ENCODE data around the gene ABCB11.

ABCB11 gene

DNA sequence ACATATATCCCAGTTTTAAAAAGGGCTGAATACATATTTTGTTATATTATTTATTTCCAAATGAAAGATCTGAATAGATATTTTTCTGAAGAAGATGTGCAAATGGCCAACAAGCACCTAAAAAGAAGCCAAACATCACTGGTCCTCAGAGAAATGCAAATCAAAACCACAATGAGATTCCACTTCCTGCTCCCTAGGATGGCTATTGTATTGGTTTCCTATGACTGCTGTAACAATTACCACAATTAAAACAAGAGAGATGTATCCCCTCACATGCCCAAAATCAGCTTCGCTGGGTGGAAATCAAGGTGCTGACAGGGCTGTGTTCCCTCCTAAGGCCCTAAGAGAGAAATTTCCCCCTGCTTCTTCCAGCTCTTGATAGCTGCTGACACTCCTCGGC lies 23.2 kb downstream of the ABCB11 start:
- DNase-seq (ENCODE audit: low read depth): no peak

GRCh38 chr2:169007356-169007755 lies 23.8 kb downstream of the ABCB11 start:
- no peak for DNase-seq (ENCODE audit: low read depth)

DNA sequence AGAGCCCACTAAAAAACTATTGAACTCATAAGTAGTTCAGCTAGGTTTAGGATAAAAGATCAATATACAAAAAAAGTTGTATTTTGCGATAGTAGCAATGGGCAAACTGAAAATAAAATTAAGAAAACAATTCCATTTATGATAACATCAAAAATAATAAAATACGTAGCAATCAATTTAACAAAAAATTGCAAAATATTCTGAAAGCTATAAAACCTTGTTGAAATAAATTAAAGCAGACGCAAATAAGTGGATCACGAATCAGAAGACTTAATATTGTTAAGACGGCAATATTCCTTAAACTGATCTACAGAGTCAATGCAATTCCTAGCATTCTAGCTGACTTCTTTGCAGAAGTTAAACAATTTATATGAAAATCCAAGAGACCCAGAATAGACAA lies 24.5 kb downstream of the ABCB11 start:
- DNase-seq (ENCODE audit: low read depth): no peak

- DNase-seq (ENCODE audit: low read depth): no peak
These were observed 25.1 kb downstream of the ABCB11 start for GRCh38 chr2:169005994-169006393.

GRCh38 chr2:169005080-169005598 lies 26.0 kb downstream of the ABCB11 start:
- no peak for DNase-seq (ENCODE audit: low read depth)

DNA sequence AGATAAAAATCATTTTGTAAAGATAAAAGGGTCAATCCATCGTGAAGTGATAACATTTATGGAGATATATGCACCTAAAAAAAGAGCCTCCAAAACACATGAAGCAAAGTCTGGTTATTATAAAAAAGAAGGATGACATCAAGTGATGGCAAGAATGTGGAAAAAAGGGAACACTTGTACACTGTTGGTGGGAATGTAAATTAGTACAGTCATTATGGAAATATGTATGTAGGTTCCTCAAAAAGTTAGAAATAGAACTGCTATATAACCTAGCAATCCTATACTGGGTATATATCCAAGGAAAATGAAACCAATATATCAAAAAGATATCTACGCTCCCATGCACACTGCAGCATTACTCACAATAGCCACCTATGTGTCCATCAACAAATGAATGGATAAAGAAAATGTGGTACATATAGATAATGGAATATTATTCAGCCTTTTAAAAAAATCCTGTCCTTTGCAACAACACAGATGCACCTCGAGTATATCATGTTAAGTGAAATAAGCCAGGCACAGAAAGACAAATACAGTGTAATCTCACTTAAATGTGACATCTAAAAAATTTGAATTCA lies 28.9 kb downstream of the ABCB11 start:
- DNase-seq (ENCODE audit: low read depth): no peak

GRCh38 chr2:169001116-169001815 lies 29.9 kb downstream of the ABCB11 start:
- DNase-seq (ENCODE audit: low read depth): no peak

GRCh38 chr2:168999668-169000213 lies 31.4 kb downstream of the ABCB11 start:
- no peak for DNase-seq (ENCODE audit: low read depth)

DNA sequence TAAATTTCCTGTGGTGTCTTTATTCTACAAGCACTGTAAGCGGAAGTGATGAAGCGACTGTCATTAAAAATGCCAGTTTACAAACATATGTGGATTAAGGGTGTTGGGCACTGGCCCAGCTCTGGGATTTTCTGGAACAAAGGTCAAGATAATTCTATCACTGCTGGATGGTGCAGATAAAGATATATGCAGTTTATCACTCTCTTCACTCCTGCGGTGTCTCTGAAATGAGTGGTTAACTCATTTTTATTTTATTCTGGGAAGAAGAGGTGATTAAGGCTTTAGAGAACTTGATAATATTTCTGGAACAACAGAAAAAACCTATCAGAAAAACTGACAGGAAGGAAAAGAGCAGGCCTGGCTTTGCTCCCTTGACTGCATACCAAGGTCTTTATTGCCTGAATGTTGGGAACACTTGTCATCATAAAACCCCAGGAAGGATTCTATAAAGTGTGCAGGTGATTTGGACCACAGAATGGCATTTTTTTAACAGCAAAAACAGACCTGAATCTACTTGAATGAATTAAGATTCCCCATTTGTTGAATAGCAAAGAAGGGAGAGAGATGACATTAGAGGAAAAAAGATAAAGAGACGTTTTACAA lies 32.4 kb downstream of the ABCB11 start:
- DNase-seq (ENCODE audit: low read depth): no peak

- DNase-seq (ENCODE audit: low read depth): no peak
These were observed 33.3 kb downstream of the ABCB11 start for GRCh38 chr2:168997794-168998193.

DNA sequence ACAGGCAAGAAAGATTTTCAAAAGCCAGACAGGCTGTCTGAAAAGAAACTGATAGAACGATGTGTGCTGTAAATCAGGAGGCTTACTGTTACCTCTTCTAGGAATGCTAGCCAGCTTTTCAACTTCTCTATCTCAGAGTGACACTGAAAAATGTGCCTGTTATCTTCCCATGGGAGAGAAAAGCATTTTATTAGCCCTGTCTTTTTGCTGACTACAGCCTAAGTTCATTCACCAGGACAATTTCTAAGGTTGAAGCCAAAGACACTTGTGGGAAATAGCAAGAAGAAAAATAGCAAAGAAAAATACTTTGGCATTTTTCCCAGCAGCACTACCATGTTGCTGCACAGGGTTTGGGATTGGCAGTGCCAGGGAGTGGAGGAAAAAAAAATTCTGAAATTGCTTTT lies 34.0 kb downstream of the ABCB11 start:
- no peak for DNase-seq (ENCODE audit: low read depth)

DNA sequence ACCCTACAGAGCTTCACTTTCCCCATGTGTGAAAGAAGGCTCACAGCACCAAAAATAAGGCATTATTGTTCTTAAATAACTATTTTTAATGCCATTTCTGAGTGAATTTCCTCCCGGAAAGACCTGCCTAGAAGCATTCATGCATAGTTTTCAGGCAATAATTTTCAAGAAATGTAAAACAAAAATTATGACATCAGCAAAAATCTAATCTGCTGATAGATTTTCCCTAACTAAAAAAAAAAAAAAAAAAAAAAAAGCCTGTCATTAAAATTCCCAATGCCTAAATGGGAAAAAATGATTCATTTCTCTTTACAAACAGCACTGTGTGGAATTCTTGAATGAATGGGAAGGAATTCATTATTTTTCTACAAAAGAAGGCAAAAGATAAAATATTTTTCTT lies 35.4 kb downstream of the ABCB11 start:
- no peak for DNase-seq (ENCODE audit: low read depth)

DNA sequence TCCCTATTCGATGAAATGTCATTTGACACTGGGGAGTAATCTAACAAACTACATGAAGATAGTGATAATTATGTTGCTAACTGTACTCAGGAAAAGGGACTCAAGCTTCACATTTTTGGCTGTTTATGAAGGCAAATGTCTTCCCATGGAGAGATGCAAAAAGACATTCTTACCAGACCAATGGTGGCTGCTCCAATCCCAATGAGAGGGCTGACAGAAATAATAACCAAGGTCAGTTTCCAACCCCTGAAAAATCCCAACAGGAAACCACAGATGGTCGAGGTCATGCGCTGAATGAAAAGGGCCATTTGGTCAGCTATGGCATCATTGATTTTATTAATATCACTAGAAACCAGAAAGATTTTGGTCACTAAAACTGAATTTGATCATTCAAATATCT lies 37.6 kb downstream of the ABCB11 start:
- DNase-seq (ENCODE audit: low read depth): no peak

DNA sequence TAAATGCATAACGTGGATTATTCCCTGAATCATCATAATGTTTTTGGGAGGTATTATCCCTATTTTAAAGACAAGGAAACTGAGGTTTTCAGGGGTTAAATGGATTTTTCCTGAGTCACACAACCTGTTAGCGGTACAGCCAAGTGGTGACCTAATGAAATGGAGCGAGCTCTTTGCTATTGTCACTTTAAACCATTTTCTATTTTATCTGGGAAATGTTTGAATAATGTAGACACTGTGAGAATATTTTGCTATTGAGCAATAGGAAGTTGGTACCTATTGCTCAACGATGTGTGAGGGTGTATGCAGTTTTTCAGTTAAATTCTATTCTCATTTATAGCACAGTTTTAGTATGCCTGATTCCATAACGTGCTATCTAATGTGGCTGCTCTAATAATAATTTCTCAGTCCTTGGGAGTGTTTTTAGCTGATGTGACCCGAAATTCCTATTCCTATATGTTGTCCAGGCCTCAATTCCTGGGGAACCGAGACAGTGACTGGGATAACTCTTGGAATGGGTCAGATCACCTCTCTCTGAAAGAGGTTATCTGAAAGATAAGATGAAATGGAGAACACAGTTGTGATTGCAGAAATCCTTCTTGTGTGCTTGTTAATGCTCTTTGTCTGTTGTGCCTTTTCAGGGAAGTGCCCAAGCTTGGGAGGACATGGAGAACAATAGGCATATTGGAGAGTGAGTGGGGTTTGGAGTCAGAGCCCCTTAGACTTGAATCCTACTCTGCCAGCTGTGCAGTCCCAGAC lies 38.4 kb downstream of the ABCB11 start:
- DNase-seq (ENCODE audit: low read depth): no peak

DNA sequence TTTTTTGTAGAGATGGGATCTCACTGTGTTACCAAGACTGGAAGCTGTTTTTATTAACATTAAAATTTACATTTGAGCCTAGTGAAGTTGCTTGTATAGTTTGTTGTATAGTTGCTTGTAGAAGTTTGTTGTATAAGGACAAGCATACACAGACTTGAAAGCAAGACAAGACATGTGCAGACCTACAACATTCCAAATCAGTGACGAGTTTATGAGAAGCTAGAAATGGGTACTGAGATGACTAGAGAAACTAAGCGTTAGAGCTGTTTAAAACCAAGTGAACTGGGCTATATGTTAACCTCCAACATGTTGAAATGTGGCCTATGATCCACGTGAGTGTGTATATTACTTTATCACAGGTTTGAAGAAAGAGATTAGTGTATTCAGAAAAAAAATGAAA lies 39.1 kb downstream of the ABCB11 start:
- no peak for DNase-seq (ENCODE audit: low read depth)

DNA sequence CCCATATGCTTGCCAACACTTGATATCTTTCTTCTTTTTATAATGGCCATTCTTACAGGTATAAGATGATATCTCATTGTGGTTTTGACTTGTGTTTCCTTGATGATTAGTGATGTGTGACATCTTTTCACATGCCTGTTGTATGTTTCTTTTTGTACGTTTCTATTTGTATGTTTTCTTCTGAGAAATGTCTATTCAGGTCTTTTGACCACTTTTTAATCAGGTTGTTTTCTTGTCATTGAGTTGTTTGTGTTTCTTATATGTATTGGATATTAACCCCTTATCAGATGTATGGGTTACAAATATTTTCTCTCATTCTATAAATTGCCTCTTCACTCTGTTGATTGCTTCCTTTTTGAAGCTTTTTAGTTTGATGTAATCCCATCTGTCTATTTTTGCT lies 42.4 kb downstream of the ABCB11 start:
- no peak for DNase-seq (ENCODE audit: low read depth)

DNA sequence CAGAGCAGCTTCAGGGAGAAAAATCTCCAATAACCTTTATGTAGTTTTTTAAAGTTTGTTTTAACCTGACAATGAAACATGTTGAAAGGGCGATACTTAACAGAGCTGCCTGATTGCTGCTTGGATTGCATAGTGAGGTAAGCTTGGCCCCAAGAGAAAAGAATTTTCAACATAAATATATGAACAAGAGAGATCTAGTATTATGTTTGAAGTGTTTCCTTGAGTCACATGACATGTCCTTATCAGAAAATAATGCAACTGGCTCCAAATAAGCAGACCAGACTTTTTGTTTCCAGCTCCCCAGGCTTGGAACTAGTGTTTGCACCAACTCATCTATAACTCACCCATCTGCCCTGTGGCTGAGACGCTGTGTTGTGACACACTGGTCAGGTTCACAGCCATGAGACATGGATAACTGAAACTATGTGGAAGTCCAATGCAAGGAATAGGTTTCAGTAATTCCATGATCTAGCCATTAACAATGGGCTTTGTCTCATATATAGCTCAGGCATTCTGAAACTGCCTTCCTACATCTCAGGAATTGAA lies 44.7 kb downstream of the ABCB11 start:
- no peak for DNase-seq (ENCODE audit: low read depth)

DNA sequence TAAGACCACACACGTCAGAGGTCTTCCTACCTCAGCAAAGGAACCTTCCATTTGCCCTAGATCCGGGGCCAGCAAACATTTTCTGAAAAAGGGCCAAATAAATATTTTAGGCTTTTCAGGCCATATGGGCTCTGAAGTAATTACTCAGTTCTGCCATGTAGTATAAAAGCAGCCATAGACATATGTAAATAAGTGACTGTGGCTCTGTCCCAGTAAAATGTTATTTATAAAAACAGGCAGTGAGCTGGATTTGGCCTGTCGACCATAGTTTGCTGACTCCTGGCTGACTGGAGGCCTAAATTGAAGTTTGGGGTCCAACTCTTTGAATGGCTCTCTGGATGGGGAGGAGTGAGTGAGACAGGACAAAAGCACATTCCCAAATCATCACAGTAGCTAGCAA lies 49.5 kb downstream of the ABCB11 start:
- DNase-seq (ENCODE audit: low read depth): no peak

GRCh38 chr2:168978461-168978861 lies 52.7 kb downstream of the ABCB11 start:
- no peak for DNase-seq (ENCODE audit: low read depth)

DNA sequence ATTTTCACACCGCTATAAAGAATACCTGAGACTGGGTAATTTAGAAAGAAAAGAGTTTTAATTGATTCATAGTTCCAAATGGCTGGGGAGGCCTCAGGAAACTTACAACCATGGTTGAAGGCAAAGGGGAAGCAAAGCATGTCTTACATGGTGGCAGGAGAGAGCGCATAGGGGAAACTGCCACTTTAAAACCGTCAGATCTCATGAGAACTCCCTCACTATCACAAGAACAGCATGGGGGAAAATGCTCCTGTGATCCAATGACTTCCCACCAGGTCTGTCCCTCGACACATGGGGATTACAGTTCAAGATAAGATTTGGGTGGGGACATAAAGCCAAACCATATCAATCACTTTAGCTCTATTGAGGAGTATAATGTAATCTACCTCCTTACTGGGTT lies 53.5 kb downstream of the ABCB11 start:
- DNase-seq (ENCODE audit: low read depth): no peak

- no peak for DNase-seq (ENCODE audit: low read depth)
These were observed 55.0 kb downstream of the ABCB11 start for GRCh38 chr2:168976034-168976654.

- no peak for DNase-seq (ENCODE audit: low read depth)
These were observed 56.7 kb downstream of the ABCB11 start for GRCh38 chr2:168974428-168974827.

All from stimulated activated CD4-positive, alpha-beta T cell treated with anti-CD3 and anti-CD28 coated beads, Interleukin-2, amount 100 ng/mL, for 4 hours (primary cell).